ENCODE data around the gene PDE4D.

DNA sequence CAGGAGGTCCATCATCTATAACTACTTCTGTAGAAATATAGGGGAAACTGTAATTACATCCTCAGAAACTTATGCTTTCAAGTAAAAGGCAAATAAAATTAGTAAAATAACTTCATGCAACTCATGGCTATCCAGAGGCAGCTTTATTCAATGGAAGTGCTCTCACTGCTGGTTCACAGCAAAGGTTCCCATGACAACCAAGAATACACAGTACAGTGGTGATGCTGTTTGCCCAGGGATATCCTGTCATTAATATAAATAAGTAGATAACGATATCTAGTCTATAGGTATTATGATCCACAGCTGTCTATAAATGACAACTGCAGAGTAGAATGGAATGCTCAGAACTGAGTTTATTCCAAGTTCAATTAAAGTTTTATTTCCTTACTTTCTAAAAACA is 390.3 kb downstream of the PDE4D start:
- TF ChIP-seq, protein P1, sequence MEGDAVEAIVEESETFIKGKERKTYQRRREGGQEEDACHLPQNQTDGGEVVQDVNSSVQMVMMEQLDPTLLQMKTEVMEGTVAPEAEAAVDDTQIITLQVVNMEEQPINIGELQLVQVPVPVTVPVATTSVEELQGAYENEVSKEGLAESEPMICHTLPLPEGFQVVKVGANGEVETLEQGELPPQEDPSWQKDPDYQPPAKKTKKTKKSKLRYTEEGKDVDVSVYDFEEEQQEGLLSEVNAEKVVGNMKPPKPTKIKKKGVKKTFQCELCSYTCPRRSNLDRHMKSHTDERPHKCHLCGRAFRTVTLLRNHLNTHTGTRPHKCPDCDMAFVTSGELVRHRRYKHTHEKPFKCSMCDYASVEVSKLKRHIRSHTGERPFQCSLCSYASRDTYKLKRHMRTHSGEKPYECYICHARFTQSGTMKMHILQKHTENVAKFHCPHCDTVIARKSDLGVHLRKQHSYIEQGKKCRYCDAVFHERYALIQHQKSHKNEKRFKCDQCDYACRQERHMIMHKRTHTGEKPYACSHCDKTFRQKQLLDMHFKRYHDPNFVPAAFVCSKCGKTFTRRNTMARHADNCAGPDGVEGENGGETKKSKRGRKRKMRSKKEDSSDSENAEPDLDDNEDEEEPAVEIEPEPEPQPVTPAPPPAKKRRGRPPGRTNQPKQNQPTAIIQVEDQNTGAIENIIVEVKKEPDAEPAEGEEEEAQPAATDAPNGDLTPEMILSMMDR (conservative IDR thresholded peaks at IDR 0.05; ENCODE audit: low read depth, low read length): no peak
- no peak for TF ChIP-seq EZH2phosphoT487 (IDR thresholded peaks at IDR 0.05; ENCODE audit: borderline replicate concordance, low read length)
